ENCODE measurements around the gene TMUB1.

Gene TMUB1

DNA sequence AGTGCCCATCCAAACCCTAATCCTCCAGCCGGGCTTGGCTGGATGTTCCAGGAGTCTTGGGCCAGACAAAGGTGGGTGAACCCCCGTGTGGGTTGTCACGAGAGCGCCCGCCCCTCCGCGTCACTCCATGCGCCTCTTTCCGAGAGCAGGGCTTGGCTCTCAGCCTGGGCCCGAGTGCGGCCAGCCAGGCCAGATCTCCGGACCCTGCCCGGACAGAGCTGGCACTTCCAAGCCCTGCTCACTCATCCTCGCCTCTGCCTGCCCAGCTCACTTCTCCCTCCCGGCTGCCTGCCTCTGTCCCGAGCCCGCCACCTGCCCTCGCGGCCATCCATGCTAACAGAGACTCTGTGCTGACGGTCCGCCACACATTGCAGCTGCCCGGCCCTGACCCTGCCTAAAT is 37.6 kb upstream of the TMUB1 start:
- DNase-seq, result no peak

DNA sequence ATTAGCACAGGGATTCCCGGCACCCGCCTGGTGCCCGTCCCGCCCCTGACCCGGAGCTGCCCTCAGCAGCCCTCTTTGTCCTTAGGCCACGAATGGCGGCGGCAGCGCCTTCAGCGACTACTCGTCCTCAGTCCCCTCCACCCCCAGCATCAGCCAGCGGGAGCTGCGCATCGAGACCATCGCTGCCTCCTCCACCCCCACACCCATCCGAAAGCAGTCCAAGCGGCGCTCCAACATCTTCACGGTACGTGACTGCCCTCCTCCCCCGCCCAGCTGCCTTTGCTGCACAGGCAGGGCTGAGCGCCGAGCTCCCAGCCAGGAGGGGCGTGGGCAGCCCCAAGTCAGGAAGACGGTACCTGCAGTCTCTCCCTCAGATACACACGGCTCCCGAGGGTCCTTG is 36.6 kb upstream of the TMUB1 start:
- no peak for DNase-seq

DNA sequence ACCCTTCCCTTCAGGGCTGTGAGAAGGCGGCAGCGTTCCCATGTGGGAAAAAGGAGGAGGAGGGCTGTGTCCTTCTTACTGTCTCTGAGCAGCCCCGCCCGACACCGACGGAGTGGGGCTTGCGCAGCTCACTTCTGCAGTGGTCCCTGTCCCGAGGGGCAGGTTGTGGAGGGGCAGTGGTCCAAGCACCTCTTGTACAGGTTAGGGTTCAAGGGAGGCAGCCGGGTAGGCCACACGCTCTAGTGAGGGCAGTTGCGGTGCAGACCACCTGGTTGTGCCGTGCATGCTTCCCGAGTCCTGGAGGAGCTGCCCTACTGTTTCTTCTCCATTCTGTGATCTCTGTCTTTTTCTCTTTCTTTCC is 35.7 kb upstream of the TMUB1 start:
- no peak for DNase-seq

DNA sequence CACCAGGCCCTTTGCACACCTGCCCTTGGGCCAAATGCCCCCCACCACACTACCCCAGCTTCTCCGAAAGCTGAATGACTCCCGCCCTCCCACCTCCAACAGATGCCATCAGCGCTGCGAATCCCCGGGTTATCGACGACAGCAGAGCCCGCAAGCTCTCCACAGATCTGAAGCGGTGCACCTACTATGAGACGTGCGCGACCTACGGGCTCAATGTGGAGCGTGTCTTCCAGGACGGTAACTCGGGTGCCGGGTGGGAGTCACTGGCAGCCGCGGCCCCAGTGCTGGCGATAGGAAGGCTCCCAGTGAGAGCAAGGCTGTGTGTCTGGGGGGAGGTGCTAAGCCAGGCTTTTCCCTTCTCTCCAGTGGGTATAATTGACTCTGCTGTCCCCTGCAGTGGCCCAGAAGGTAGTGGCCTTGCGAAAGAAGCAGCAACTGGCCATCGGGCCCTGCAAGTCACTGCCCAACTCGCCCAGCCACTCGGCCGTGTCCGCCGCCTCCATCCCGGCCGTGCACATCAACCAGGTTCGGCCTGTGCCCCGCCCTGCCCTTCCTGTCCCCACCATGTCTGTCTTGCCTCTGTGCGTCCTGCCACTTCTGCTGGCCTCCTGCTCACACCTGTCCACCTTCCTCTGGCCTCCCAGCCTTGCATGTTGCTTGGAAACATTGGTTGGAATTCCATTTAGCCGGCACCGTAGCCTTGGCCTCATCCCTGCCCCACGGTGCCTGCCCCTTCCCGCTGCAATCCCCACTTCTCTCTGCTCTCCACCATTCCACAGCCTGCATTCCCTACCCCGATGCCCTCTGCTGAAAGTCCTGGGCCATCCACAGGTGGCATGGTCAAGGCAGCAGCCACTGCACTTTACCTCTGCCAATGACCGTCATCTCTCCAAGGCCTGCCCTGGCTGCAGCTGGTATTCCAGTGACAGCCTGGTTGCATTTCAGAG is 35.1 kb upstream of the TMUB1 start:
- no peak for DNase-seq

DNA sequence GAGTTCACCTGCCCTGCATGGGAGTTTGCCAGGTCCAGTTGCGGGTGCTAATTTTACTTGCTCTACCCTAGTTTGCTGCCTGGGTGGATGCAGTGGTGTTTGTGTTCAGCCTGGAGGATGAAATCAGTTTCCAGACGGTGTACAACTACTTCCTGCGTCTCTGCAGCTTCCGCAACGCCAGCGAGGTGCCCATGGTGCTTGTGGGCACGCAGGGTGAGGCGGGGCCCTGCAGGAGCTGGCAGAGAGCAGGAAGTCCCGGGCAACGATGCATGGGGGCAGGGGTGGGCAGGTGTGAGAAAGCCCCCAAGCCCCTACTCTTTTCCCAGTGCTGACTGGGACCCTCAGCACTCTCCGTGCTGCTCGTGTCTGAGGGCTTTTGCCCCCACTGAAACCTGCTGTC is 34.3 kb upstream of the TMUB1 start:
- peak; percentile 39 for DNase-seq

DNA sequence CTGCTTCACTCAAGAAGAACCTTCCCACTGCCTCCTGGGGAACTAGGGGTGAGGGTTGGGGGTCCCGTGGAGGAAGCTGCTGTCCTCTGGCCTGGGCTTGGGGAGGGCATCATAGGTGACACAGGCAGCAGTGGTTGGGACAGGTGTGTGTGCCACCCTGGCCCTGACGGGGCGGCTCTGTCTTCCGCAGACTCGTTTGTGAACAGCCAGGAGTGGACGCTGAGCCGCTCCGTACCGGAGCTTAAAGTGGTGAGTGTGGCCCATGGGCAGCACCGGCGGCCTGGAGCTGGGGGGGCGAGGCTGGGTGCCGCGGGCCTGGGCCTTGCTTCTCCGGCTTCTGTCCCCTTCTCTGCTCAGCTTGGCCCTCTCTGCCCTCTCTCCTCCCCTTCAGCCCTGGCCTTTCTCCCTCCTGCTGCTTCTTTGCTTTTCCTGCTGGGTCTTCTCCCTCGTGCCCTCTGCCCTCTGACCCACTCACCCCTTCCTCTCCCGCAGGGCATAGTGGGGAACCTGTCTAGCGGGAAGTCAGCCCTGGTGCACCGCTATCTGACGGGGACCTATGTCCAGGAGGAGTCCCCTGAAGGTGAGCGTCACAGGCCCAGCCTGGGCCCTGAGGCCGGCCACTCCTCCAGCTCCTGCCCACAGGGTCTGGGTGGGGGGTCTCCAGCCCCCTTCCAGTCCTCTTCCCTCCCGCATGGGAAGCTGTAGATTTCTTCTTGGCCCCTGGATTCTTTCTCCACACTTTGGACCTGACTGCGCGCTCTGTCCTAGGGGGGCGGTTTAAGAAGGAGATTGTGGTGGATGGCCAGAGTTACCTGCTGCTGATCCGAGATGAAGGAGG is 33.5 kb upstream of the TMUB1 start:
- no peak for DNase-seq

DNA sequence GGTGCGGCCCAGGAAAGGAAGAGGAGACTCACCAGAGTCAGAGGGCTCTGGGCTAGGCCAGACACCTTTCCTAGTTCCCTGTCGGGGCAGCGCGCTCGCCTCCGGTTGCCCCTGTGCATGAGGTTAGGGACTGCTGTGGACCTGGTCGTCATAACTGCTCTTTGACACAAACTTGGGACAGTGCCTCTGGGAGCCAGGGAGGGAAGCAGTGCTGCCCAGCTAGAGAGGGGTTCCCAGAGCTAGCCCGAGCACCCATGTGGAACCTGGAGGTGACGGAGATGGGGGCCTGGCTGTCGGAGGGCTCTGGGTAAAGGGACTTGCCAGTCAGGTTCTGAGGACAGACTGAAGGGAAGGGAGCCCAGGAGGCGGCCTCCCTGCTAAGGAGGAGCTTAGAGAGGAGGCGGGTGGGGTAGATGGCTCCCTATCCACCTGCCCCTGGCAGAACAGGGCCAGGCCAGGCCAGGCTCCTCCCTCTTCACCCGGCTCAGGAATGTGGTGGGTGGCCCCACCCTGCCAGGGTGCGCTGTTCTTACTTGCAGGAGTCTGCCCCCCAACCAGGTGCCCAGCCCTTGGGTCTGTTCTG is 32.6 kb upstream of the TMUB1 start:
- no peak for DNase-seq

DNA sequence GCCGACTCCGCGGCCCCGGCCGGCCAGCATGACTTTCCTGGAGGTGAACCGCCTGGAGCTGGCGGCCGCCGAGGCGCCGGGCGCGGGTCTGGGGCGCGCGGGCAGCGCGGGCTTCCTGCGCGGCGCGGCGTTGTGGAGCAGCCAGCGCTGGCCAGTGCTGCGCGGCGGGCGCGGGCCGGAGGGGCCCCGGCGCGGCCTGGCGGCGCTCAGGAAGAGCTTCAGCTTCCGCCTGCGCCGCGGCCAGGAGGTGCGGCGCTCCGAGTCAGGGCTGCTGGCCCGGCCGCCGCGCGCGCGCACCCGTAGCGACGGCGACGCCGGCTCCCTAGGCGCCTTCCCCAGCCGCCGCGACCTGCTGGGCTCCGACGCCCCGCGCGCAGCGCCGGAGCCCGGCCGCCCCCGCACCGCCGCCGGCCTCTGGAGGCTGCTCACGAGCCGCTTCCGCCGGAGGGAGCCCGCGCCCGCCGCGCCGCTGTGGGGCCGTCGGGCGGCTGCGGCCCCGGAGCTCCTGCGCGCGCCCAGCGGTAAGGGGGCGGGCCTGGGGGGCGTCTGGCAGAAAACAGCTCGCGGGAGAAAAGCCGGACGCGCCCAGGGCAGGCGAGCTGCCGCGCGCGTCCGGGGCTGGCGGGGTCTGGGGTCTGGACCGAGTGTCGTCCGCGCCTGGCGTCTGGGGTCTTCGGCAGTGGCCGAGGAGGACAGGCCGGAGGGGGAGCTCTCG is 32.0 kb upstream of the TMUB1 start:
- DNase-seq, result peak; percentile 54

DNA sequence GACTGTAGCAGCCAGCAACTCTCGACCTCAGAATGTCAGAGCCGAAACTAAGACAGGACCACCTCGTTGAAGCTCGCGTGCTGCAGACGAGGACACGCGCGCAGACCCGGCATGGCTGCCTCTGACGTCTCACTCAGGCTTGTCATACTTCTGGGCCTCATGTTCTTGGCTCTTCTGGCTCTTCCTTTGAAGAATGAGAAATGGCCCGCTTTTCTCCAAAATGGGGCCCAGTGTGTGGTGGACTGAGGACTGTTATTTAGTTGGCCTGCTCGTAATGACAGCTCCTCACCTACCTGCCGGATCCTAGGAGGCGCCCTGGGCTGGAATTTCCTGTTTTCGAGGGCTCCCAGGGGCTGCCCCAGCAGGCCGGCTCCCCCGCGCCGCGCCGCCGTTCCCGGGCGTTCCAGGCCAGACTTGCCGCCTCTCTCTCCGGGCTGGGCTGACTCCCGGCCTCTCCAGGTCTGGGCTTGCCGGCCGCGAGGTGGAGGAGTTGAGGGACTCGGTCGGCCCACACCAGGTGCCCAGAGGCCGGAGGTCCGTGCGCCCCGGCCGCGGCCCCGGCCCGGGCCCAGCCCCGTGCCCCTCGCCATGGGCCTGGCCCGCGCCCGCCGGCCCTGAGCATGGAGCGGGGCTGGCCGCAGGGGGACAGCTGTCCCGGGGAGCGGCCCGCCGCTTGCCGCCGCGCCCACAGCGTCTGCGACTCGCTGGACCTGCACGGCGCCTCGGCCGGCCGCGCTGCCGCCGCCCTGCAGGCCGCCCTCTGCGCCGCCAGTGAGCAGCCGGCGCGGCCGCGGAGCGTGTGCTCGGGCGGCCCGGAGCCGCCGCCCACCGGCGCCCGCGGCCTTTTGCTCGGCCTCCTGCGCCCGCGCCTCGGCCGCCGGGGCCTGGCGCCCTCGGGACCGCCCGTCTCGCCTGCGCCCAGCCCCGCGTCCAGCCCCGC is 31.1 kb upstream of the TMUB1 start:
- no peak for DNase-seq

DNA sequence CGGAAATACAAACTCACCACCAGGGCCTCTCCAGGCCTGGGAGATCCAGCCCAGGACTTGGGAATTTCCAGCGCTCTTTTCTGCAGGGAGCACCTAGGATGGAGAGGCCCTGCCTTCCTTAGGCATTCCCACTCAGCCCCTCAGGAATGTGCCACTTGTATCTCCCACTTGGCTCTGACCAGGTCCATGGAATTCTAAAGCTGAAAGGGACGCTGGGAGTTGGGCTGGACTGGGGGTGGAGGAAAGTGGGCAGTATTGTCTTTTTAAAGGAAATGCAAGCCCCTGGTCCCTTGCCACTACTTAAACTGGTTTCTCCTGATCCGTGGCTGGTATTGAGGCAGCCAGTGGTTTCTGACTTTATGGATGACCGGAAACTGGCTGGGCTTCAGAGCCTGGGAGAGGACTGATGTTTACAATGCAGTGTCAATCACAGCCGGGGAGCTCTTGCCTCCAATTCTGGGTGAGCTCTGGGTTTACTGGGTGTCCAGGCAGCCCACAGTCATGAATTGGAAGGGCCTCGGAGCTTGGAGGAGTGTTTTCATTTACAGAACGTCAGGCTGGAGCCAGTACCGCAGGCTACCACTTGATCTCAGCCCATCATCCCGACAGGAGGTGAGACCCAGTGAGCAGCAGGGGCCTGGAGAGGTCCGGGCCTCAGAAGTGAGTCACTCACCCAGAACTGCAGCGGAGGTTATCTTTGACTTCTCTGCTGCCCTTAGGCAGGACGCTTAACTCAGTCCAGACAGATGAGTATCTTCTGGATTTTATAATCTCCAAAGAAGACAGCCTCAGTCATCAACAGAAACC is 30.3 kb upstream of the TMUB1 start:
- DNase-seq, result no peak

DNA sequence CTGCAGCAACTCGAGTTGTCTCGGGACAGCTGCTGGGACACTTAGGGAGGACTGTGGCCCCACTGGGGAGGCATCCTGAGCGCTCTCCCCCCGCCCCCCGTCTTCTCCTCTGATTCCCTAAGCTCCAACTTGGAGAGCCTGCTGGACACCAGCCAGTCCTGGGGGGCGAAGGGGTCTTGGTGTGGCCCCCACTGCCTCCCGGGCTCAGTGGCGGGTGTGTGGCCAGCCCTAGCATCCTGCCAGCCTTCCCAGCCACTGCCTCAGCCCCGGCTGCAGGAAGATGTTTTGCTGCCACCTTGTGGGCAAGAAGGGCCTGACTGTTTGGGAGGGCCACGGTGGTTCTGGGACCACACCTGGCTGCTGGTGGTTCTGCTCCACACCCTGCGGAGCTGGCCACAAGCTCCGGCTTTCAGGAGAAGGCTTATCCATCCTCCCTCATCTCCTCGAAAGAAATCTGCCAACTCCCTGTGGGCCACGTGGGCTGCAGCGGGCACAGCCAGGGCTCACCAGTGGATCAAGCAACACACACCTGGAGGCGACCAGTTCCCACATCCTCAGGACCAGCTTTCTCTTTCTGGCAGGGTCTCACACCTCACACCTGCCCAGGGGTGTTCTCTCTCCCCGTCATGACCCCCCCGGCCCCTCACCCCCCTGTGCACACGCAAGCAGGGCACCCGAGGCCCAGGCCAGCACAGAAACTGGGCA is 27.8 kb upstream of the TMUB1 start:
- DNase-seq, result peak; percentile 77

DNA sequence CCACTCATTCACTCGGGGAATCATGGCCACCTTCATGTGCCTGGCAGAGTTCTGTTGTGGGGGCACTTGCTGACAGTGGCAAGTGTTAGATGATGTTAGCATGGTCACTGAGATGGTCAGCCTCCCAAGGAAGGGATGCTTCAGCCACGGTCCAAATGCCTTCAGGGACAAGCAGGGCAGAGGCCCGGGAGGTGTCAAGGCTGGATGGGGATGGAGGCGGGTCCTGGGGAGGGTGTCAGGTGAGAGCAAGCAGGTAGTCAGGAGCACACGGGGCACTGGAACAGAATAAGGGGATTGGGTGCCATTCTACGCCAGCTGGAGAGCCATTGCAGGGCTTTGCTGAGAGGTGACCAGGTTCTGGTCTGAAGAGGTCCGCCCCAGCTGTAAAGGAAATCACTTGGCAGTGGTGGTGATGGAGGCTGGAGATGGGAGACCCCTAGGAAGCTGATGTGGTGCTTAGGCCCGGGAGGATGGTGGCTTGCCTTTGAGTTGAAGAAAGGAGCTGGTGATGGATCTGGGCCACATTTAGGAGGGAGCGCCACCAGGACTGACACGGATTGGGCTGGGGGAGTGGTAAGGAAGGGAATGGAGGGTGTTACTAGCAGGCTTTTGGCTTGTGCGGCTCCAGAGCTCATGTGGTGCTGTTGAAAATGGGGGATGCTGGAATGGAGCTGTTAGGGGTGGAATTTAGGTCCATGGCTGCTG is 27.1 kb upstream of the TMUB1 start:
- DNase-seq, result no peak

DNA sequence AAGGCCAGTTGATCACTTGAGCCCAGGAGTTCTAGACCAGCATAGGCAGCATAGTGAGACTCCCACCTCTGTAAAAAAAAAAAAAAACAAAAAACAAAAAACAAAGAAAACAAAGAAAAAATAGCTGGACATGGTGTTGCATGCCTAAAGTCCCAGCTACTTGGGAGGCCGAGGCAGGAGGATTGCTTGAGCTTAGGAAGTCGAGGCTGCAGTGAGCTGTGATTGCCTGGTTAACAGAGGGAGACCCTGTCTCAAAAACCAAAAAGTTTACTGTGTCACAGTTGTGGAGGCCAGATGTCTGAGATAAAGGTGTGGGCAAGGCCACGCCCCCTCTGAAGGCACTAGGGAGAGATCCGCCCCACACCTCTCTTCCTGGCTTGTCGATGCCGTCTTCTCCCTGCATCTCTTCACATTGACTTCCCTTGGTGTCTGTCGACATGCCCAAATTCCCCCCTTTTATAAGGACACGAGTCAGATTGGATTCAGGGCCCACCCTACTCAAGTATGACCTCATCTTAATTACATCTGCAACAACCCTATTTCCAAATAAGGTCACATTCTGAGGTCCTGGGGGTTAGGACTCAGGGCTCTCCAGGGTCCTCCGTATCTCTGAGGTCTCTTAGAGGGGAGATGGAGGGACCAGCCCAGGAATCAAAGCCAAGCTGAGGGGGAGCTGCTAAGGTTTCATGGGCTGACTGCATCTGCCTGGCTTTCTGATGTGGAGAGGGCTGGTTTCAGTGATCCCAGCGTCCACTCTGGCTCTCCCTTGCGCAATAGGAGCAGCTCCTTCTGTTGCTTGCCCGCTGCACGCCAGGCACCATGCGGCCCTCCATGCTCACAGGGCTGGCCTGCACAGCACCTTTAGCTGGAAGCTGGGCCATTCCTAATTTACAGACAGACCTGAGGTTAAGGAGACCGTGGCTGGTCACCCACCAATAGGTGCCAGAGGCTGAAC is 26.1 kb upstream of the TMUB1 start:
- DNase-seq, result no peak

DNA sequence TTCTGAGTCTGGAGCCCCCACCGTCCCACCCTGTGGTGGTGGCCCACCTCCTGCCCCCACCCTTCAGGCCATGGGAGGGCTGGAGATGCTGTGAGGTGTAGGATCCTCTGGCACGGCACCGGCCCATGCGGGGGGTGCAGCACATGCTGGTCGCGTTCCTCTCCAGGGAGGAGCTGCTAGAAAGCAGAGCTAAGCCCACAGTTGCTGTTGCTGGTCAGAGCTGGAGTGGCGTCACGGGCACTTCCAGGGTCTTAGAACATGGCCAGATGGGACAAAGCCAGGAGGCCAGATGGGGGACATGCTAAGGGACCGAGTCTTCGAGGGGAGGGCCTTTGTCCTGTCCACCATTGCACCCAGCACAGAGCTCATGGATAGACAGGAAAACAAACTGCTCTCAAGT is 24.6 kb upstream of the TMUB1 start:
- no peak for DNase-seq

DNA sequence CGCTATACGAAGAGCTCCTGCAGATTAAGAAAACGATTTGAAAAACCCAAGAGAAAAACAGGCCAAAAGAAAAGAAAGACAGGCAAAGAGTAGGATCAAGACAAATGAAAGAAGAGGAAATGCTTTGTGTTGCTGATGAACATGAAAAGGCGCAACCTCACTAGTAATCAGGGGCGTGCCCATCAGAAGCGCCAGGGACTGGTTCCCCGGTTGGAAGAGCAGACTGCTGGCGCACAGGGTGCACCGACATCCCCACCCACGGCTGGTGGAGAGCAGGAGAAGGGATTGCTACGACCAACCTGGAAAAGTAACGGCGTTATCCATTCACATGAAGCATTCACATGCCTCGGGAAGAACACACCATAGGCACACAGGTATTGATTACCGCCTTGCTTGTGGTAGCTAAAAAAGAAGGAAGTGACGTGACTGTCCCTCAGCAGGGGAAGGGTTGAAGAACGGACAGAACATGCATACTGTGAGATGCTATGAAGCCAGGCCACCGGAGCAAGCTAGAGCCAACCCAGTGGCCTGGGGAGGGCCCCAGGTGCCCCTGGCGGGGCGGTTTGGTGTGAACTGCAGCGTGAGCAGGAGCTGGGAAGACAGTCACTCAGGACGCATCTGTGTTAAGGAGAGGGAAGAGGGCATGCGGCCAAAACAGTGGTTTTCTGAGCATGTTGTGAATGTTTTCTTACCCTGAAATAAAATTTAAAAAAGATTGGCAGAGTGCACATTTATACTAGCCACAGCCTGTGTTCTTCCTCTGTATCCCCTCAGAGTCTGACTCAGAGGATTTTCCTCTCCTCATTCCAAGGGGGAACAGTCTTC is 21.3 kb upstream of the TMUB1 start:
- no peak for DNase-seq

DNA sequence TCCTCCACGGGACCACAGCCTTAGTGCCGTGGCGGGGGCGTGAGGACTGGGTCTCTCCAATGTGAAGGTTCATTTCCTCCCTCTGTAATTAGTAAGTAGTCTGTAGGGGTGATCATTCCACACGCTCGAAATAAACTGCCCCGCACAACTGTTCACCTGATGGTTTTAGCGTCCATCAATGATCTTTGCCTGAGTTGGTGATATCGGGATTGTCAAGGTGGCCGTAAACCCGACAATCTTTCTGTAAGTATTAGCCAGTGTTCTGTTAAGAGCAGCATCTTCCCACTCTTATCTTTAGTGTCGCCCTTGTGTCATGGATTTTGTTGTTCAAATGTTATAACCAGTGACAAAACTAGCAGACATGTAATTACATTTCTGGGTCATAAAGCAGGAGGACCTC is 20.7 kb upstream of the TMUB1 start:
- DNase-seq, result no peak

DNA sequence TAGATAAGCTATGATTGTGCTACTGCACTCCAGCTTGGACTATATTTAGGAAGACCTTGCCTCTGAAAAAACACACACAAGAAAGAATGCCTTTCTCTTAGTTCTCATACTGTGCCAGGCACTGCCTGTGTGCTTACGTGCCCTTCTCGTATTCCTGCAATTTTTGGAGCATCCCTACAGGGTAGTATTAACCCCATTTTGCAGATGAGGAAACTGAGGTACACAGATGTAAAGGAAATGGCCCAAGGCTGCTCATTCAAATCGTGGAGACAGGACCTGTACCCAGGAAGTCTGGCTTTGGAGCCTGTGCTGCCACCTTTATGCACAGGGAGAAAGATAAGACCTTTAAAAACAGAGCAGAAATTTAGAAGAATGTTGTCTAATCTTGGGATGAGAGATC is 19.7 kb upstream of the TMUB1 start:
- DNase-seq, result no peak
